Parathyroid adenoma (tissue), 2 donors: ENCODE measurements around the gene PSMB7.

ENCODE experiments used
- H2AFZ ChIP-seq: fragments of 300-600 bp; sonication (generic); one replicate; pipeline ENCODE4 v1.7.0; 2017; ENCODE audit warnings: antibody characterized with exemption, mild to moderate bottlenecking
- H3K27ac ChIP-seq: fragments of 300-600 bp; sonication (generic); one replicate; pipeline ENCODE4 v1.7.0; 2017
- H3K27me3 ChIP-seq: fragments of 300-600 bp; sonication (generic); one replicate; pipeline ENCODE4 v1.7.0; 2017; ENCODE audit warnings: low read length; ENCODE audit not compliant: control insufficient read depth, insufficient read depth
- H3K36me3 ChIP-seq: fragments of 300-600 bp; sonication (generic); one replicate; pipeline ENCODE4 v1.7.0; 2017; ENCODE audit warnings: low read length; ENCODE audit not compliant: control insufficient read depth, insufficient read depth
- H3K4me1 ChIP-seq: fragments of 300-600 bp; sonication (generic); one replicate; pipeline ENCODE4 v1.7.0; 2017; ENCODE audit warnings: control low read depth
- H3K4me2 ChIP-seq: fragments of 300-600 bp; sonication (generic); one replicate; pipeline ENCODE4 v1.7.0; 2017; ENCODE audit warnings: low read length
- H3K4me3 ChIP-seq: fragments of 300-600 bp; sonication (generic); one replicate; pipeline ENCODE4 v1.7.0; 2017; ENCODE audit warnings: low read depth, low read length
- H3K79me2 ChIP-seq: fragments of 300-600 bp; sonication (generic); one replicate; pipeline ENCODE4 v1.7.0; 2017; ENCODE audit warnings: control low read depth
- H3K9ac ChIP-seq: fragments of 300-600 bp; sonication (generic); one replicate; pipeline ENCODE4 v1.7.0; 2017; ENCODE audit warnings: mild to moderate bottlenecking
- H3K9me3 ChIP-seq: fragments of 300-600 bp; sonication (generic); one replicate; pipeline ENCODE4 v1.7.0; 2017; ENCODE audit warnings: low read length; ENCODE audit not compliant: control insufficient read depth
- TF ChIP-seq, protein P1 (sequence below): fragments of 300-600 bp; sonication (generic); IDR thresholded peaks from one replicate; pipeline ENCODE4 v1.7.0; 2017; ENCODE audit warnings: antibody characterized with exemption, mild to moderate bottlenecking
- donor health status: primary hyperparathyroidism.

PSMB7 gene

DNA sequence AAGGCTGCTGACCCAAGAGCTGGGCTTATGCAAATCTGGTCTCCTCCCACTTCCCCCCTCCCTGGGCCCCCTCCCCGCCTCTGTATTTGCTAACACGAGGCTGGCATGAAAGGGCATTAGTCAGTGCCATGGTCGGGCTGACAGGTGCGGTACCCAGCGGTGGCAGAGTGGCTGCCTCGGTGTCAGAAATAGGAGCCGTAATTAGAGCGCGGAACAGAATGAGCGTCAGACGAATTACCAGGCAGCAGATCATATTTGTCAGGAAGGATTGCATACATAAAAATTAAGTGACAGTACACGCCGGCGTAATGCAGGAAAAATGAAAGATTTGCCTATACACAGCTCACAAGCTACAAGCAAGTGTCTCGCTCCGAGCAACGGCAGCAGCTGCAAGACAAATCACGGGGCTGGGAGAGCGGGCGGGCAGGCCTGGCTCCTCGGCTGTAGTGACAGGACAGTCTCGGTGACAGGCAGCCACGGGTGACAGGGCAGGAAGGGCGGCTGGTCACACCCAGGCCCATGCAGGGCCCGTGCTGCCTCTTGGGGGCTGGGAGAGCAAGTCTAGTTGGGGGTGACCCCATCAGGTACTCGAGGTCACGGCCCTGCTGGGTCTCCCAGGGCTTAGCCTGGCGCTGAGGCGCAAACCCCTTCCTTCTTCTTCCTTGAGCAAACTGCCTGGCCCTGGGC, 85.1 kb downstream of the PSMB7 start:
- no peaks in the 10 kb centered on the region for H3K27me3 ChIP-seq
- TF ChIP-seq, protein P1, sequence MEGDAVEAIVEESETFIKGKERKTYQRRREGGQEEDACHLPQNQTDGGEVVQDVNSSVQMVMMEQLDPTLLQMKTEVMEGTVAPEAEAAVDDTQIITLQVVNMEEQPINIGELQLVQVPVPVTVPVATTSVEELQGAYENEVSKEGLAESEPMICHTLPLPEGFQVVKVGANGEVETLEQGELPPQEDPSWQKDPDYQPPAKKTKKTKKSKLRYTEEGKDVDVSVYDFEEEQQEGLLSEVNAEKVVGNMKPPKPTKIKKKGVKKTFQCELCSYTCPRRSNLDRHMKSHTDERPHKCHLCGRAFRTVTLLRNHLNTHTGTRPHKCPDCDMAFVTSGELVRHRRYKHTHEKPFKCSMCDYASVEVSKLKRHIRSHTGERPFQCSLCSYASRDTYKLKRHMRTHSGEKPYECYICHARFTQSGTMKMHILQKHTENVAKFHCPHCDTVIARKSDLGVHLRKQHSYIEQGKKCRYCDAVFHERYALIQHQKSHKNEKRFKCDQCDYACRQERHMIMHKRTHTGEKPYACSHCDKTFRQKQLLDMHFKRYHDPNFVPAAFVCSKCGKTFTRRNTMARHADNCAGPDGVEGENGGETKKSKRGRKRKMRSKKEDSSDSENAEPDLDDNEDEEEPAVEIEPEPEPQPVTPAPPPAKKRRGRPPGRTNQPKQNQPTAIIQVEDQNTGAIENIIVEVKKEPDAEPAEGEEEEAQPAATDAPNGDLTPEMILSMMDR = no peak
- no peaks in the 10 kb centered on the region for H3K79me2 ChIP-seq
- H3K4me2 ChIP-seq = no peak overlapping the region
- H3K36me3 ChIP-seq = no peaks in the 10 kb centered on the region
- no peaks in the 10 kb centered on the region for H3K4me1 ChIP-seq
- H3K9me3 ChIP-seq = no peaks in the 10 kb centered on the region
- H2AFZ ChIP-seq = no peak overlapping the region
- H3K27ac ChIP-seq = no peak overlapping the region
- H3K4me3 ChIP-seq = no peak overlapping the region
- no peak overlapping the region for H3K9ac ChIP-seq

DNA sequence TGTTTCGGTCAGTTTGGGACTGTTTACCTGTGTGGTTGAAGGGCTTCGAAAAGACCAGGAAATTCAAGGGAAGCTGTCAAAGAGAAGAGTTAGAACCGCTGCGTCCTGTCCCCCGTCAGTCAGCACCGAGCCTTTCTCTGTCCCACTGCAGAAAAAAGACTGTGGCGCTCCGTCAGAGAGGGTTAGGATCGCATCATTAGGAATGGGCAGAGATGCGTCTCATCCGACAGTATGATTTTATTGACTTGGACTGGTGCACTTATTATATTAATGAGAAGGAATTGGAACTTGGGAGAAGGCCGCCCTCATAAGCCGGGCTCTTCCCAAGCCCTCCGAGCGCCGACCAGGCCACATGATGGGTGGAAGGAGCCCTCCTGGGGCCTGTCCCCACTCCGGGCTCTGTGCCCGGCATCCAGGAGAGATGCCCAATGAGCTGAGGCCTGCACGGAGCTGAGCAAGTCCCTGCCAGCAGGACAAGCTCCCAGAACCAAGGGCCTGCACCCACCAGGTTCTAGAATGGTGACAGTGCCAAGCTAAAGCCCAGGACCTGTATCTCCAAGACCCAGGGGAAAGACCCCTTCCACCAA, 85.9 kb downstream of the PSMB7 start:
- H3K4me2 ChIP-seq = no peak overlapping the region
- H3K4me3 ChIP-seq = no peak overlapping the region
- no peak overlapping the region for H3K9ac ChIP-seq
- no peak overlapping the region for H2AFZ ChIP-seq
- no peaks in the 10 kb centered on the region for H3K9me3 ChIP-seq
- no peaks in the 10 kb centered on the region for H3K79me2 ChIP-seq
- no peak overlapping the region for H3K27ac ChIP-seq
- H3K4me1 ChIP-seq = no peaks in the 10 kb centered on the region
- H3K27me3 ChIP-seq = no peaks in the 10 kb centered on the region
- no peaks in the 10 kb centered on the region for H3K36me3 ChIP-seq
- TF ChIP-seq, protein P1 = no peak

DNA sequence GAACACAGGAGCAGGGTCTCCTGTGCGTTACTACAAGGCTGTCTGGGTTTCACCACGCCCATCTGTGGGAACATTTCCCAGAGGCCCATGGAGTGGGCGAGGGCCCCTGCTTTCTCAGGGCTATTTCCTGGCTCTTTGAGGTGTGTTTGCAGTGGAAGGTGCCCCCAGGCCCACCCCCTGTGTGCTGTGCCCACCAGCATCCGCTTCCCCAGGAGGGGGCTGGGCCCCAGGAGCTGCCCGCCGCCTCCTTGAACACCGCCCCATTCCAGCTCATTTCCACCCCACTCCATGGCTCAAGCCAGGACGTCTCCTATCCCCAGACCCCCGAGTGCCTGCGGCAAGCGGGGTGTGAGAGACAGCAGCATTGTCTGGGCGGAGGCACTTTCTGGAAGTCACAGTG, 87.0 kb downstream of the PSMB7 start:
- H3K27me3 ChIP-seq = no peaks in the 10 kb centered on the region
- H3K4me1 ChIP-seq = no peaks in the 10 kb centered on the region
- H3K9ac ChIP-seq = no peak overlapping the region
- TF ChIP-seq, protein P1 = no peak
- no peak overlapping the region for H3K4me2 ChIP-seq
- H2AFZ ChIP-seq = no peak overlapping the region
- no peaks in the 10 kb centered on the region for H3K36me3 ChIP-seq
- no peaks in the 10 kb centered on the region for H3K79me2 ChIP-seq
- H3K4me3 ChIP-seq = no peak overlapping the region
- H3K27ac ChIP-seq = no peak overlapping the region
- H3K9me3 ChIP-seq = no peaks in the 10 kb centered on the region

DNA sequence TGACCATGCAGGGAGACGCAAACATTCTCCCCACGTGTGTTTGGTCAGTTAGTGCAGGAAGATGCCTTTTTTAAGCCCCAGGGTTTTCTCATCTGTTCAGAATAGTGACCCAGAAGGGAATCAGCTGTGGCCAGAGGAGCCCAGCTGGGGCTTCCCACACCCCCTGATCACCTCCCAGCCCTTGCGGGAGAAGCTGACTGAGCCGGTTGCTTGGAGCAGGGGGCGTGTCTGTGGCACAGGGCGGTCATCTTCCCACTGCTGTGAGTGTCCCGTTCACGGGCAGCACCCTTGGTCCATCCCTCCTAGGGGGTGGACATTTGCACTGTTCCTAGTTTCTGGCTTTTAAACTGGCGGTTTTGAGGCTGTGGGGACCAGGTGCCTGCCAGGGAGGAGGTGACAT, 87.8 kb downstream of the PSMB7 start:
- H3K27ac ChIP-seq = no peak overlapping the region
- no peaks in the 10 kb centered on the region for H3K4me1 ChIP-seq
- no peak overlapping the region for H3K4me3 ChIP-seq
- H3K9ac ChIP-seq = no peak overlapping the region
- H2AFZ ChIP-seq = no peak overlapping the region
- no peak overlapping the region for H3K4me2 ChIP-seq
- TF ChIP-seq, protein P1 = no peak
- H3K9me3 ChIP-seq = no peaks in the 10 kb centered on the region
- H3K27me3 ChIP-seq = no peaks in the 10 kb centered on the region
- H3K79me2 ChIP-seq = no peaks in the 10 kb centered on the region
- no peaks in the 10 kb centered on the region for H3K36me3 ChIP-seq

DNA sequence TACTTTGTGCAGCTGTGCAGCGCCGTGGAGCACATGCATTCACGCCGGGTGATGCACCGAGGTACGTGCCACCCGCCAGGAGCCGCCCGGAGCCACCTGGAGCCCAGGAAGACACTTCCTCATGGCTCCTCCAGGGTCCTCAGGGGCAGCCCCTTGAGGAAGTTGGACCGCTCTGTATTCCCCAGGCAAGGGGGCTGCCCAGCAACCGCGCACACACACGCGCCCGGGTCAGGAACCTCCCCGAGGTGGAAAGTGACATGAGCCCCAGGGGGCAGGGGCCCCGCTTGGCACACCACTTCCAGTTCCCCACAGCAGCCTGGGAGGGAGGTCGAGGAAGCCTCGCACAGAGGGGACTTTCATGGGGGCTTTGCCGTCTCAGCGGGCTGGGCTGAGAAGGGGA, 88.9 kb downstream of the PSMB7 start:
- no peak overlapping the region for H3K4me2 ChIP-seq
- no peak overlapping the region for H3K4me3 ChIP-seq
- H3K79me2 ChIP-seq = no peaks in the 10 kb centered on the region
- TF ChIP-seq, protein P1 = no peak
- no peaks in the 10 kb centered on the region for H3K27me3 ChIP-seq
- H3K36me3 ChIP-seq = no peaks in the 10 kb centered on the region
- H3K27ac ChIP-seq = no peak overlapping the region
- H3K4me1 ChIP-seq = no peaks in the 10 kb centered on the region
- no peaks in the 10 kb centered on the region for H3K9me3 ChIP-seq
- H3K9ac ChIP-seq = no peak overlapping the region
- no peak overlapping the region for H2AFZ ChIP-seq
